PC-3 (cell line): ENCODE results near the gene FAM43A.

Experiments used
- CTCF ChIP-seq: fragments of 300-600 bp; sonication (generic); conservative IDR thresholded peaks from 2 replicates; pipeline ENCODE4 v1.5.1; 2017; ENCODE audit warnings: antibody characterized with exemption, low read depth, mild to moderate bottlenecking, low read length
- EZH2 ChIP-seq: fragments of 300-600 bp; sonication (generic); IDR thresholded peaks from one replicate; pipeline ENCODE4 v1.6.1; 2017; ENCODE audit warnings: antibody characterized with exemption, mild to moderate bottlenecking, low read length; ENCODE audit not compliant: unreplicated experiment

GRCh38 chr3:194676471-194676870 lies 9.2 kb upstream of the FAM43A start:
- no peak for TF ChIP-seq CTCF
- no peak for TF ChIP-seq EZH2
